HepG2 (cell line): ENCODE measurements around the gene HSP90AB1. TPM values are rescaled to one million over a fixed set of nuclear protein-coding genes. Genes with fewer than 3 reads are reported as not detected.

ENCODE experiments used
- DMAP1 ChIP-seq: IDR thresholded peaks from 2 replicates; pipeline ENCODE4 v1.6.1; 2016
- DNMT1 ChIP-seq: sonication (generic); formaldehyde crosslinking; IDR thresholded peaks from 2 replicates; pipeline ENCODE4 v1.5.1; 2020; ENCODE audit warnings: mild to moderate bottlenecking, missing genetic modification reagents
- FOXO1 ChIP-seq: sonication (generic); formaldehyde crosslinking; IDR thresholded peaks from 2 replicates; pipeline ENCODE4 v1.4.0; 2020; ENCODE audit warnings: missing genetic modification reagents
- KDM5B ChIP-seq: sonication (generic); formaldehyde crosslinking; IDR thresholded peaks from 2 replicates; pipeline ENCODE4 v1.4.0; 2020; ENCODE audit warnings: missing genetic modification reagents, mild to moderate bottlenecking, borderline replicate concordance
- KLF11 ChIP-seq: IDR thresholded peaks from 2 replicates; pipeline ENCODE4 v1.6.1; 2016; ENCODE audit warnings: missing compliant biosample characterization
- NR3C1 ChIP-seq: sonication (generic); formaldehyde crosslinking; IDR thresholded peaks from 2 replicates; pipeline ENCODE4 v1.4.0; 2020; ENCODE audit warnings: missing genetic modification reagents
- RBM22 ChIP-seq: fragments of 200-400 bp; formaldehyde crosslinking; optimal IDR thresholded peaks from 2 replicates; pipeline ENCODE3; 2017; ENCODE audit warnings: mild to moderate bottlenecking, low read length, moderate library complexity
- SNRNP70 ChIP-seq: fragments of 200-400 bp; formaldehyde crosslinking; IDR thresholded peaks from 2 replicates; pipeline ENCODE4 v1.6.1; 2017; ENCODE audit warnings: mild to moderate bottlenecking, low read depth, low read length, moderate library complexity
- STAG1 ChIP-seq: sonication (generic); formaldehyde crosslinking; IDR thresholded peaks from 2 replicates; pipeline ENCODE4 v1.4.0; 2020; ENCODE audit warnings: missing genetic modification reagents
- STAT5B ChIP-seq: sonication (generic); formaldehyde crosslinking; IDR thresholded peaks from 2 replicates; pipeline ENCODE4 v1.4.0; 2020; ENCODE audit warnings: missing genetic modification reagents
- XBP1 ChIP-seq: sonication (generic); formaldehyde crosslinking; IDR thresholded peaks from 2 replicates; pipeline ENCODE4 v1.5.0; 2020; ENCODE audit warnings: missing genetic modification reagents
- ZNF501 ChIP-seq: sonication (generic); formaldehyde crosslinking; IDR thresholded peaks from 2 replicates; pipeline ENCODE4 v1.5.1; 2020; ENCODE audit warnings: mild to moderate bottlenecking, moderate library complexity, missing genetic modification reagents
- ZNF704 ChIP-seq: sonication (generic); formaldehyde crosslinking; IDR thresholded peaks from 2 replicates; pipeline ENCODE4 v1.8.1; 2023; ENCODE audit warnings: mild to moderate bottlenecking, inconsistent platforms, moderate library complexity, missing genetic modification reagents, borderline replicate concordance
- ZNF772 ChIP-seq: sonication (generic); formaldehyde crosslinking; IDR thresholded peaks from 2 replicates; pipeline ENCODE4 v1.5.0; 2020; ENCODE audit warnings: mild to moderate bottlenecking, missing genetic modification reagents
- ZNF841 ChIP-seq: sonication (generic); formaldehyde crosslinking; IDR thresholded peaks from 2 replicates; pipeline ENCODE4 v1.8.1; 2023; ENCODE audit warnings: missing genetic modification reagents, borderline replicate concordance
- ZNF878 ChIP-seq: sonication (generic); formaldehyde crosslinking; IDR thresholded peaks from 2 replicates; pipeline ENCODE4 v1.8.1; 2023; ENCODE audit warnings: mild to moderate bottlenecking, missing genetic modification reagents, moderate library complexity
- polyA plus RNA-seq, 8 experiments: library from polyadenylated mRNA; depleted of rRNA in 3 of 8; stranded (reverse) in 7 of 8; unstranded in 1 of 8; fragments of >200 nt; fragmentation: Illumina TruSeq in 4 of 8; extraction: Trizol in 4 of 8; gene quantifications; 2 replicates each; pipeline versions ENCODE4 v1.2.1 to v1.2.3, GENCODE V29; 2011 to 2016; ENCODE audit warnings: low read depth in 4 of 8, missing spikeins in 1 of 8, mixed read lengths in 1 of 8; ENCODE audit not compliant: insufficient read depth in 1 of 8
- total RNA-seq, 5 experiments: library from RNA; depleted of rRNA; stranded (reverse); fragments of >200 nt; fragmentation: Illumina TruSeq; extraction: Trizol; gene quantifications; 2 replicates each; pipeline ENCODE4 v1.2.3, GENCODE V29; 2016; ENCODE audit warnings: low read depth in 1 of 5
- TF ChIP-seq, protein P1 (sequence below), 2 experiments: IDR thresholded peaks; 2 replicates each; pipeline ENCODE4 v1.6.1; 2011 to 2012; ENCODE audit warnings: low read length in 2 of 2, borderline replicate concordance in 1 of 2, low read depth in 1 of 2, mild to moderate bottlenecking in 1 of 2, moderate library complexity in 1 of 2
- TF ChIP-seq, protein P2 (sequence below): IDR thresholded peaks from 2 replicates; pipeline ENCODE4 v1.6.1; 2016; ENCODE audit warnings: low read depth, control low read depth
- TF ChIP-seq, protein P3 (sequence below): sonication (generic); formaldehyde crosslinking; IDR thresholded peaks from 2 replicates; pipeline ENCODE4 v1.4.0; 2020; ENCODE audit warnings: missing genetic modification reagents
- TF ChIP-seq, protein P4 (sequence below): sonication (generic); formaldehyde crosslinking; IDR thresholded peaks from 2 replicates; pipeline ENCODE4 v1.8.0; 2022; ENCODE audit warnings: mild to moderate bottlenecking, missing genetic modification reagents, moderate library complexity
- TF ChIP-seq, protein P5 (sequence below): sonication (generic); formaldehyde crosslinking; IDR thresholded peaks from 2 replicates; pipeline ENCODE4 v1.4.0; 2020; ENCODE audit warnings: missing genetic modification reagents

HSP90AB1 gene
- total and polyA plus RNA-seq, 2 of the 13 experiments (the other 11 are each of a cell fraction or from before 2014, with no cell fraction given): 1,325 to 1,472 TPM

DNA sequence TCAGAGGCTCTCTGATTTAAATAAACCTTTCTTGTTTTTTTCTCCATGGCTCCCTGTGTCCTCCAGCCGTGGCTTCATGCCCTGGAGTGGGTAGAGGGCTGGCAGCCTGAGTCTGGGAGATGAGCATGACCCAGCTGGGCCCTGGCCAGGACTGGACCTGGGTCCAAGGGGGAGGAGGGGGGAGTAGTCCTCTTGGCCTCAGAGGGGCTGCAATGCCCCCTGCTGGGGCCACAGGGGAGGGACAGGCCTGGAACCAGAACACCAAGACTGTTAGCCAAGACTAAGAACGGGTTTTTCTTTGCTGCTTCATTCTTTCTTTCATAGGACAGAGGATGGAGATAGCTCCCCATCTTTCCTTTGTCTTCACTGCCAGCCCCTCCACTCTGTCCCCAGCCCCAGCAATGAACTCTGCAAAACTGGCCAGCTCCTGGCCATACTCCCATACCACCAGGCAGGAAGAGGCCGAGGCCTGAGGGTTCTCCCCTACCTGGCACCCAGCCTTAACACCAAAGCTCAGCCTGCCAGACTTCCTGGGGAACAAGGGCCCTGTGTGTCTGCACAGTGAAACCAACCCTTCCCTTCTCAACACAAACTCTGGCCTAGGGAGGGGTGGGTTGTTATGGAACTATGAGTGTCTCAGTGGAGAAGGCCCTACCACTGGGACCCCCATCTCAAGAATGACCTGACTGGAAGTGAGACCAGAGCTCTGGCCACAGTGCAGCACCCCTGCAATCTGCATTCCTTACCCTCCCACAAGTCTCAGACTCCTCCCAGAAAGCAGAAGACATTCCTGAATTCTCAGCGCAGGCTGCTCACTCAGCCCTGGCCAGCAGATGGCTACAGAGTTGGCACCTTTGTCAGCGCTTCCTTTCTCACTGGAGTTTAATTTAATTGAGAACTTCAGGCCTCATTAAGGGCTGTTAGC lies 12.5 kb upstream of the HSP90AB1 start (continued):
- TF ChIP-seq STAT5B (no peak), DMAP1 (CRISPR knock-in tag) (no peak), KDM5B (peak; percentile 50; the same call in 1 of the 2 replicates), RBM22 (no peak), ZNF501 (0 out of 2 replicates have a peak, but pooled peaks have one; percentile 49), FOXO1 (CRISPR knock-in tag) (peak; percentile 41; the same call in 1 of the 2 replicates), ZNF878 (CRISPR knock-in tag) (no peak), ZNF704 (no peak), ZNF841 (no peak), STAG1 (CRISPR knock-in tag) (peak; percentile 93), SNRNP70 (no peak), XBP1 (CRISPR knock-in tag) (no peak), ZNF772 (CRISPR knock-in tag) (peak; percentile 68; the same call in 1 of the 2 replicates), DNMT1 (CRISPR knock-in tag) (no peak), NR3C1 (CRISPR knock-in tag) (no peak), KLF11 (CRISPR knock-in tag) (0 out of 2 replicates have a peak, but pooled peaks have one; percentile 35)
- TF ChIP-seq, protein P1, sequence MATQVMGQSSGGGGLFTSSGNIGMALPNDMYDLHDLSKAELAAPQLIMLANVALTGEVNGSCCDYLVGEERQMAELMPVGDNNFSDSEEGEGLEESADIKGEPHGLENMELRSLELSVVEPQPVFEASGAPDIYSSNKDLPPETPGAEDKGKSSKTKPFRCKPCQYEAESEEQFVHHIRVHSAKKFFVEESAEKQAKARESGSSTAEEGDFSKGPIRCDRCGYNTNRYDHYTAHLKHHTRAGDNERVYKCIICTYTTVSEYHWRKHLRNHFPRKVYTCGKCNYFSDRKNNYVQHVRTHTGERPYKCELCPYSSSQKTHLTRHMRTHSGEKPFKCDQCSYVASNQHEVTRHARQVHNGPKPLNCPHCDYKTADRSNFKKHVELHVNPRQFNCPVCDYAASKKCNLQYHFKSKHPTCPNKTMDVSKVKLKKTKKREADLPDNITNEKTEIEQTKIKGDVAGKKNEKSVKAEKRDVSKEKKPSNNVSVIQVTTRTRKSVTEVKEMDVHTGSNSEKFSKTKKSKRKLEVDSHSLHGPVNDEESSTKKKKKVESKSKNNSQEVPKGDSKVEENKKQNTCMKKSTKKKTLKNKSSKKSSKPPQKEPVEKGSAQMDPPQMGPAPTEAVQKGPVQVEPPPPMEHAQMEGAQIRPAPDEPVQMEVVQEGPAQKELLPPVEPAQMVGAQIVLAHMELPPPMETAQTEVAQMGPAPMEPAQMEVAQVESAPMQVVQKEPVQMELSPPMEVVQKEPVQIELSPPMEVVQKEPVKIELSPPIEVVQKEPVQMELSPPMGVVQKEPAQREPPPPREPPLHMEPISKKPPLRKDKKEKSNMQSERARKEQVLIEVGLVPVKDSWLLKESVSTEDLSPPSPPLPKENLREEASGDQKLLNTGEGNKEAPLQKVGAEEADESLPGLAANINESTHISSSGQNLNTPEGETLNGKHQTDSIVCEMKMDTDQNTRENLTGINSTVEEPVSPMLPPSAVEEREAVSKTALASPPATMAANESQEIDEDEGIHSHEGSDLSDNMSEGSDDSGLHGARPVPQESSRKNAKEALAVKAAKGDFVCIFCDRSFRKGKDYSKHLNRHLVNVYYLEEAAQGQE (IDR thresholded peaks at IDR 0.05; ENCODE audit: borderline replicate concordance in 1 of 2, low read depth in 1 of 2, low read length in 2 of 2): no peak
- TF ChIP-seq, protein P2, sequence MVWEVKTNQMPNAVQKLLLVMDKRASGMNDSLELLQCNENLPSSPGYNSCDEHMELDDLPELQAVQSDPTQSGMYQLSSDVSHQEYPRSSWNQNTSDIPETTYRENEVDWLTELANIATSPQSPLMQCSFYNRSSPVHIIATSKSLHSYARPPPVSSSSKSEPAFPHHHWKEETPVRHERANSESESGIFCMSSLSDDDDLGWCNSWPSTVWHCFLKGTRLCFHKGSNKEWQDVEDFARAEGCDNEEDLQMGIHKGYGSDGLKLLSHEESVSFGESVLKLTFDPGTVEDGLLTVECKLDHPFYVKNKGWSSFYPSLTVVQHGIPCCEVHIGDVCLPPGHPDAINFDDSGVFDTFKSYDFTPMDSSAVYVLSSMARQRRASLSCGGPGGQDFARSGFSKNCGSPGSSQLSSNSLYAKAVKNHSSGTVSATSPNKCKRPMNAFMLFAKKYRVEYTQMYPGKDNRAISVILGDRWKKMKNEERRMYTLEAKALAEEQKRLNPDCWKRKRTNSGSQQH (CRISPR knock-in tag): peak; percentile 77; the same call in 1 of the 2 replicates
- TF ChIP-seq, protein P3, sequence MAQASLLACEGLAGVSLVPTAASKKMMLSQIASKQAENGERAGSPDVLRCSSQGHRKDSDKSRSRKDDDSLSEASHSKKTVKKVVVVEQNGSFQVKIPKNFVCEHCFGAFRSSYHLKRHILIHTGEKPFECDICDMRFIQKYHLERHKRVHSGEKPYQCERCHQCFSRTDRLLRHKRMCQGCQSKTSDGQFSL (CRISPR knock-in tag): peak; percentile 93
- TF ChIP-seq, protein P4, sequence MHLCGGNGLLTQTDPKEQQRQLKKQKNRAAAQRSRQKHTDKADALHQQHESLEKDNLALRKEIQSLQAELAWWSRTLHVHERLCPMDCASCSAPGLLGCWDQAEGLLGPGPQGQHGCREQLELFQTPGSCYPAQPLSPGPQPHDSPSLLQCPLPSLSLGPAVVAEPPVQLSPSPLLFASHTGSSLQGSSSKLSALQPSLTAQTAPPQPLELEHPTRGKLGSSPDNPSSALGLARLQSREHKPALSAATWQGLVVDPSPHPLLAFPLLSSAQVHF (CRISPR knock-in tag): no peak
- TF ChIP-seq, protein P5, sequence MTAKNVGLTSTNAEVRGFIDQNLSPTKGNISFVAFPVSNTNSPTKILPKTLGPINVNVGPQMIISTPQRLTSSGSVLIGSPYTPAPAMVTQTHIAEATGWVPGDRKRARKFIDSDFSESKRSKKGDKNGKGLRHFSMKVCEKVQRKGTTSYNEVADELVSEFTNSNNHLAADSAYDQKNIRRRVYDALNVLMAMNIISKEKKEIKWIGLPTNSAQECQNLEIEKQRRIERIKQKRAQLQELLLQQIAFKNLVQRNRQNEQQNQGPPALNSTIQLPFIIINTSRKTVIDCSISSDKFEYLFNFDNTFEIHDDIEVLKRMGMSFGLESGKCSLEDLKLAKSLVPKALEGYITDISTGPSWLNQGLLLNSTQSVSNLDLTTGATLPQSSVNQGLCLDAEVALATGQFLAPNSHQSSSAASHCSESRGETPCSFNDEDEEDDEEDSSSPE (CRISPR knock-in tag): no peak
